Thoracic aorta (tissue), 2 donors: Measurements from ENCODE around the gene APELA. TPM values are rescaled to one million over a fixed set of nuclear protein-coding genes. Genes with fewer than 3 reads are reported as not detected.
"Not testable (repeated sequence)": the region's sequence is repeated elsewhere in the genome, so short reads cannot be mapped to it uniquely, and the experiment has no call there.

ENCODE experiments used
- ATAC-seq: fragments of 150-250 bp; one replicate; pipeline ENCODE4 v1.8.0; 2017; ENCODE audit warnings: low read depth; ENCODE audit not compliant: insufficient number of reproducible peaks, low FRiP score
- DNase-seq: peaks from one replicate; pipeline ENCODE4 v3.0.0-alpha.2; 2020; ENCODE audit warnings: low spot score
- H3K27ac ChIP-seq, 2 donors: fragments of 200-600 bp; sonication (generic); 1 replicate in 1 of 2; 2 replicates in 1 of 2; pipeline ENCODE4 v1.5.1; 2016; ENCODE audit warnings: mild to moderate bottlenecking in 2 of 2, moderate library complexity in 2 of 2
- H3K27me3 ChIP-seq: fragments of 200-600 bp; sonication (generic); replicated peaks from 2 replicates; pipeline ENCODE4 v1.6.0; 2016; ENCODE audit warnings: mild to moderate bottlenecking; ENCODE audit not compliant: insufficient read depth
- H3K36me3 ChIP-seq: fragments of 200-600 bp; sonication (generic); one replicate; pipeline ENCODE4 v1.5.1; 2016
- H3K4me1 ChIP-seq, 2 donors: fragments of 200-600 bp; sonication (generic); 1 replicate in 1 of 2; 2 replicates in 1 of 2; pipeline versions ENCODE4 v1.5.1 to v1.6.0; 2016; ENCODE audit warnings: low read depth in 2 of 2, mild to moderate bottlenecking in 1 of 2; ENCODE audit not compliant: control insufficient read depth in 1 of 2
- H3K4me3 ChIP-seq: fragments of 200-600 bp; sonication (generic); 2 replicates; pipeline ENCODE4 v1.5.1; 2016; ENCODE audit warnings: mild to moderate bottlenecking
- H3K9me3 ChIP-seq: fragments of 200-600 bp; sonication (generic); 2 replicates; pipeline ENCODE4 v1.5.1; 2016
- total RNA-seq, 2 donors: library from RNA; depleted of rRNA; stranded (reverse); fragments of >200 nt; gene quantifications; one replicate each; pipeline versions ENCODE4 v1.1.0 to v1.2.3, GENCODE V29; 2016
- TF ChIP-seq, protein P1 (sequence below): fragments of 200-600 bp; sonication (generic); IDR thresholded peaks from one replicate; pipeline ENCODE4 v1.5.1; 2019; ENCODE audit warnings: antibody characterized with exemption

The APELA gene
- total RNA-seq, 2 donors from 2014 or later = not detected

GRCh38 chr4:164902608-164903007 lies 25.6 kb downstream of the APELA start:
- no peak for DNase-seq
- Histone ChIP-seq H3K27me3 (no peaks in the 10 kb centered on the region), H3K9me3 (no peaks in the 10 kb centered on the region), H3K4me1 (no peaks in the 10 kb centered on the region), H3K36me3 (no peaks in the 10 kb centered on the region), H3K4me3 (no peak overlapping the region), H3K27ac (no peak overlapping the region)
- TF ChIP-seq, protein P1, sequence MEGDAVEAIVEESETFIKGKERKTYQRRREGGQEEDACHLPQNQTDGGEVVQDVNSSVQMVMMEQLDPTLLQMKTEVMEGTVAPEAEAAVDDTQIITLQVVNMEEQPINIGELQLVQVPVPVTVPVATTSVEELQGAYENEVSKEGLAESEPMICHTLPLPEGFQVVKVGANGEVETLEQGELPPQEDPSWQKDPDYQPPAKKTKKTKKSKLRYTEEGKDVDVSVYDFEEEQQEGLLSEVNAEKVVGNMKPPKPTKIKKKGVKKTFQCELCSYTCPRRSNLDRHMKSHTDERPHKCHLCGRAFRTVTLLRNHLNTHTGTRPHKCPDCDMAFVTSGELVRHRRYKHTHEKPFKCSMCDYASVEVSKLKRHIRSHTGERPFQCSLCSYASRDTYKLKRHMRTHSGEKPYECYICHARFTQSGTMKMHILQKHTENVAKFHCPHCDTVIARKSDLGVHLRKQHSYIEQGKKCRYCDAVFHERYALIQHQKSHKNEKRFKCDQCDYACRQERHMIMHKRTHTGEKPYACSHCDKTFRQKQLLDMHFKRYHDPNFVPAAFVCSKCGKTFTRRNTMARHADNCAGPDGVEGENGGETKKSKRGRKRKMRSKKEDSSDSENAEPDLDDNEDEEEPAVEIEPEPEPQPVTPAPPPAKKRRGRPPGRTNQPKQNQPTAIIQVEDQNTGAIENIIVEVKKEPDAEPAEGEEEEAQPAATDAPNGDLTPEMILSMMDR = no peak
- no peak for ATAC-seq

DNA sequence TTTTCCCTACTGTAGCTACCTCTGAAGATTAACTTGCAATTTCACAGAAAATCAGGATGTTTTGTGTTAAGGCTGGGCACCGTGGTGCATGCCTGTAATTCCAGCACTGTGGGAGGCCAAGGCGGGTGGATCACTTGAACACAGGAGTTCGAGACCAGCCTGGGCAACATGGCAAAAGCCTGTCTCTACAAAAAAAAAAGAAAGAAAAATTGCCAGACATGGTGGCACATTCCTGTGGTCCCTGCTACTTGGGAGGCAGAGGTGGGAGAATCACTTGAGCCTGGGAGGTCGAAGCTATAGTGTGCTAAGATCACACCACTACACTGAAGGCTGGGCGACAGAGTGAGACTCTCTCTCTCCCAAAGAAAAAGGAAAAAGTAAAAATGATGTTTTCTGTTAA lies 27.4 kb downstream of the APELA start:
- Histone ChIP-seq H3K9me3 (no peaks in the 10 kb centered on the region), H3K4me3 (no peak overlapping the region), H3K27ac (no peak overlapping the region), H3K27me3 (no peaks in the 10 kb centered on the region), H3K36me3 (no peaks in the 10 kb centered on the region), H3K4me1 (no peaks in the 10 kb centered on the region)
- no peak for ATAC-seq
- TF ChIP-seq, protein P1 = no peak
- no peak for DNase-seq

DNA sequence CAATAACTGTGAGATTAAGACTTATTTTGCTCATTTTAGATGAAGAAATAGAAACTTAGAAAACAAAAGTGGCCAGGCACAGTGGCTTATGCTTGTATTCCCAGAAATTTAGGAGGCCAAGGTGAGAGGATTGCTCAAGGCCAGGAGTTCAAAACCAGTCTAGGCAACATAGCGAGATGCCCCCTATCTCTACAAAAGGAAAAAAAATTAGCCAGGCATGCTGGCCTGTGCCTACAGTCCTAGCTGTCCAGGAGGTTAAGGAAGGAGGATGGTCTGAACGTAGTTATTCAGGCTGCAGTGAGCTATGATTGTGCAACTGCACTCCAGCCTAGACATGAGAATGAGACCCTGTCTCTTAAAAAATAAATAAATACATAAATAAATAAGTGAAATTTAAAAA lies 28.0 kb downstream of the APELA start:
- H3K36me3 ChIP-seq = no peaks in the 10 kb centered on the region
- TF ChIP-seq, protein P1 = no peak
- no peaks in the 10 kb centered on the region for H3K9me3 ChIP-seq
- no peaks in the 10 kb centered on the region for H3K27me3 ChIP-seq
- H3K4me3 ChIP-seq = no peak overlapping the region
- no peak overlapping the region for H3K27ac ChIP-seq
- no peaks in the 10 kb centered on the region for H3K4me1 ChIP-seq
- DNase-seq = no peak
- no peak for ATAC-seq

DNA sequence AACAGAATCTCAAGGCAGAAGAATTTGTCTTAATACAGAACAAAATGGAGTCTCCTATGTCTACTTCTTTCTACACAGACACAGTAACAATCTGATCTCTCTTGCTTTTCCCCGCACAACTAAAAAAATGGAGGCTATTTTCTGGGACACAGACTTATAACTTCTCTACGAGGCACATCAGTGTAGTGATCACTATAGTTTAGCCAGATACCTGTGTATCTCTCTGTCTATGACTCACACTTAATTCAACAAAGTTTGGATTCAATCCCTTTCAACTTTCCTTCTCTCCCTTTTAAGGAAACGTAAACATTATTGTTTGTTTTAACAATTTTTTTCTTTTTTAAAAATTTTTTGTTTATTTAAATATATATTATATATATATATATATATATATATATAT lies 29.4 kb downstream of the APELA start:
- Histone ChIP-seq H3K4me3 (no peak overlapping the region), H3K27me3 (no peaks in the 10 kb centered on the region), H3K9me3 (no peaks in the 10 kb centered on the region), H3K4me1 (no peaks in the 10 kb centered on the region), H3K36me3 (no peaks in the 10 kb centered on the region), H3K27ac (no peak overlapping the region)
- DNase-seq = no peak
- no peak for ATAC-seq
- TF ChIP-seq, protein P1 = no peak

GRCh38 chr4:164913506-164913905 lies 36.5 kb downstream of the APELA start:
- H3K9me3 ChIP-seq, H3K27ac ChIP-seq, H3K36me3 ChIP-seq, H3K27me3 ChIP-seq, H3K4me1 ChIP-seq, ATAC-seq, DNase-seq, H3K4me3 ChIP-seq: not testable (repeated sequence)

DNA sequence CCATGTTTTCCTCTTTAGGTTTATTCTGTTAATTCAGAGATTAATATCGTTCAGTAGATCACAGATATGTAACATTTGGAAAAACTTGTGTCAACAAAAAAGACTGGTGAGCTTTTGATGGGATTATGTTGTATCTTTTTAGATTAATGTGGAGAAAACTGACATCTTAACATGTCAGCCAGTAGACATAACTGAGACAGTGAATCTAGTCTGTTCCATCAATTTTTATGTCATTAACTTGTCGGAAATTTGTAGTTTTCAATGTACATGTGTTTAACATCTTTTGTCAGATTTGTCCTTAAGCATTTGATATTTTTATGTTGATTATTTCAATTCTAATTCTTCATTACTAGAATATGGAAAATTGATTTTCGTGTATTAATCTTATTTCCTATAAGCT lies 42.0 kb downstream of the APELA start:
- TF ChIP-seq, protein P1 = no peak
- H3K4me1 ChIP-seq = no peaks in the 10 kb centered on the region
- no peak for DNase-seq

More for the DNA sequence above, 42.0 kb downstream of the APELA start:
- H3K4me3 ChIP-seq = no peak overlapping the region
- no peaks in the 10 kb centered on the region for H3K36me3 ChIP-seq
- H3K9me3 ChIP-seq = no peaks in the 10 kb centered on the region
- H3K27me3 ChIP-seq = no peaks in the 10 kb centered on the region
- H3K27ac ChIP-seq = no peak overlapping the region
- ATAC-seq = no peak
